Mucosa of stomach (tissue), 1 donor: Measurements from ENCODE around the gene BEX2.
A peak's percentile ranks its signal among the peaks of the same experiment; 100 is the strongest.
"Not testable (repeated sequence)": the region's sequence is repeated elsewhere in the genome, so short reads cannot be mapped to it uniquely, and the experiment has no call there.

Experiments used
- H3K27me3 ChIP-seq: one replicate; pipeline ENCODE4 v1.7.0; 2013; ENCODE audit warnings: mild to moderate bottlenecking, low read length; ENCODE audit not compliant: control insufficient read depth, insufficient read depth
- H3K36me3 ChIP-seq: one replicate; pipeline ENCODE4 v1.7.0; 2013; ENCODE audit warnings: low read length; ENCODE audit not compliant: control insufficient read depth, insufficient read depth
- H3K4me1 ChIP-seq: one replicate; pipeline ENCODE4 v1.7.0; 2013; ENCODE audit warnings: mild to moderate bottlenecking, low read length; ENCODE audit not compliant: control insufficient read depth, insufficient read depth
- H3K4me3 ChIP-seq: one replicate; pipeline ENCODE4 v1.7.0; 2013; ENCODE audit warnings: low read length
- H3K9ac ChIP-seq: one replicate; pipeline ENCODE4 v1.7.0; 2013; ENCODE audit warnings: mild to moderate bottlenecking, low read length, moderate library complexity
- H3K9me3 ChIP-seq: one replicate; pipeline ENCODE4 v1.7.0; 2013; ENCODE audit warnings: mild to moderate bottlenecking, low read length, moderate library complexity; ENCODE audit not compliant: control insufficient read depth
- donor health status: Pancreatic carcinoma.

The BEX2 gene

DNA sequence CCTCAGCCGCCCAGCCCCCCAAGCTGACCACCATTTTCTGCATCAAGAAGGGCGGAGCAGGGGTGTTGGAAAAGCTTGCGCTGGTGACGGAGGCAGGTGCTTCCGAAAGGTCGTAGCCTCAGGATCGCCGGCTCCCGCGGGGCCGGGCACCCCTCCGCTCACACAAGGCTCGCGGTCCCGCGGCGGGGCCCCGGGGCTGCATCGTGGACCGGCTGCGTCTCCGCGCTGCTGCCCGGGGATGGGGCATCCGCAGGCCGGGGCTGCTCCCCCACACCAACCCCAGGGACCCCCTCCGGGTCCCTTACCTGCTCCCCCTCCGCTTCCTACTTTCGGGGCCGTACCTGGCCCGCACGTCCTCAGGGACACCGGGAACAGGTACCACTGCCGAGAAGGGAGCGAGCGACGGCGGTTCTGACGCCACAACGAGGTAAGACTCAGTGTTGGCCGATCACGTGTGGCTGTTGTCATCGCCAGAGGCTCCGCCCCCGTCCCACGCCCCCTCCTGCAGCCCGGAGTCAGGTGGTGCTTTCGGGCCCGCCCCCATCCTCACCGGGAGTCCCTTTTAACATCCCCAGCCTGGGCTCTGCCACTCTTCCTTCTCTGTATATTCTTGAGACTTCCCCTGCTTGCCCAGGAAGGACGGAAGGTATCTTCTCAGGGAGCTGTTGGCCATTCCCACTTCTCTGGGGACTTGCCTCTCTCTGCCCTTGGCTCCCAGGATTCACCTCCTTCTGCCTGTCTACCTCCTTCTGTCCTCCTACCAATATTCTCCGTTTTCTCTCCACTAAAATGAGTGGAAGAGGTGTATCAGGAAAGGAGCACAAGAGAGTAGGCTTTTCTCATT is at the start of gene BEX2:
BEX2 (minus strand) TSS at position 436 of the 844 bp plus-strand sequence. CDS start 1,014 bp downstream, outside the sequence.
- H3K9ac ChIP-seq = peak within 1 kb of the TSS; percentile 65
- H3K9me3 ChIP-seq = no peaks in the 10 kb centered on the region
- no peaks in the 10 kb centered on the region for H3K36me3 ChIP-seq
- no peaks in the 10 kb centered on the region for H3K4me1 ChIP-seq
- no peak within 1 kb of the TSS for H3K4me3 ChIP-seq
- peaks cover 8% of the 10 kb centered on the region for H3K27me3 ChIP-seq

DNA sequence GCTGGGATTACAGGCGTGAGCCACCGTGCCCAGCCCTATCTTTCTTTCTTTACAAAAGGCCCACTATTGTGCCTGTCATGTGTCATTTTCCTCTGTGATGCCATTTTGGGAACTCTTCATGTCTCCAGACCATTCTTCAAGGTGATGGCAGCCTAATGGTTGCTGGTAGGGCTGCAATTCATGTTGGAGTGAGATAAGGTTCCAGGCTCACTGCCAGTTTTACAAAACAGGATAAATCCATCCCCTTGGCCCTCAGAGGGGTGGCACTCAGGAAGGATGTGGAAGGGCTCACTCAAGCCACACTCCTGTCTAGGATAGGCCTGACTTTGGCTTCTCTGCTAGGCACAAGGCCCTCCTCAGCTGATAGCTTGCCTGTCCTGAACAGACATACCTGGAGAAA is 49.3 kb upstream of the BEX2 start:
- Histone ChIP-seq H3K4me3 (no peak overlapping the region), H3K9ac (no peak overlapping the region), H3K36me3 (no peaks in the 10 kb centered on the region), H3K4me1 (peaks cover 6% of the 10 kb centered on the region), H3K9me3 (no peaks in the 10 kb centered on the region), H3K27me3 (no peaks in the 10 kb centered on the region)

DNA sequence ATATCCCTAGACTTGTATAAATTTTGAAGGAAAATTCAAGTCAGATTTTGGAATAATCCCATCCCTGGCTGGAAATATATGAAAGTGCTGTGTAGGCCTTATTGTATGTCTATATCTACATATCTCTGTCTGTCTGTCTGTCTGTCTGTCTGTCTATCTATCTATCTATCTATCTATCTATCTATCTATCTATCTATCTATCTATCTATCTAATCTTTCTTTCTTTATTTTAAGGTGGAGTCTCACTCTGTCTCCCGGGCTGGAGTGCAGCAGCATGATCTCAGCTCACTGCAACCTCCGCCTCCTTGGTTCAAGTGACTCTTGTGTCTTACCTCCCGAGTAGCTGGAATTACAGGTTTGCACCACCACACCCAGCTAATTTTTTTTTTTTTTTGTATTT is 48.8 kb upstream of the BEX2 start:
- H3K4me3 ChIP-seq, H3K9me3 ChIP-seq, H3K36me3 ChIP-seq, H3K9ac ChIP-seq, H3K4me1 ChIP-seq, H3K27me3 ChIP-seq: not testable (repeated sequence)

DNA sequence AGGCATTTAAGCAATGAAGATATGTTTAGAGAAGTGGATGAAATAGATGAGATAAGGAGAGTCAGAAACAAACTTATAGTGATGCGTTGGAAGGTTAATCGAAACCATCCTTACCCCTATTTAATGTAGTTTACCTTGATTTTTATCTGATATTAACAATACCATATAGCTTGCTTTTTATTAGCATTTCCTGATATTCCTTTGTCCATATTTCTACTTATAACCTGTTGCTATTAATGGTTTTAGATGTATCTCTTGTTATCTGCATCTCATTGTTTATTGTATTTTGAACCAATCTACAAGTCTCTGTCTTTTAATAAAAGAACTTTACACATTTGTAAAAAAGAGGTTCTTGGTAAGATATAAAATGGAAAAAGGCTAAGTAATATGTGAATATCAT is 47.1 kb upstream of the BEX2 start:
- Histone ChIP-seq H3K27me3 (no peaks in the 10 kb centered on the region), H3K4me3 (peak overlapping the region; percentile 67), H3K4me1 (peaks cover 6% of the 10 kb centered on the region), H3K9ac (peak overlapping the region; percentile 97), H3K9me3 (no peaks in the 10 kb centered on the region), H3K36me3 (no peaks in the 10 kb centered on the region)

DNA sequence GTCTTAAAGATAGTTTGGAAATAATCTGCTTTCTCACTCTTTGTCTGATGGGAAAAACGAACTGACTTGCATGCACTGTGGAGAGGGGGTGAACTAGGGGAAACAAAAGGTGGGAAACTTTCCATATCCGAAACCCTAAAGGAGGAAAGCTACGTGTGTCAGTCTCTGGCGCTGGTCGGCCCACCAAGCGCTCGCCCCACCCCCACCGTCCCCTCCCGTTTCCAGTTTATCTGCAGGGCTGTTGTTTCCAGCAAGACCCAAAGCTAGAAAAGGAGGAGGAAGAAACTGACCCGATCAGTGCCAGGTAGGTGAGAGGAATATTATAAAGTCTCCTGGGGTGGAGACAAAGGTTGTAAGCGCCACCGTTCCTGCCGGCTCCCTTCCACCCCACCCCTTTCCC is 46.1 kb upstream of the BEX2 start:
- Histone ChIP-seq H3K9ac (peak overlapping the region; percentile 97), H3K27me3 (no peaks in the 10 kb centered on the region), H3K36me3 (no peaks in the 10 kb centered on the region), H3K4me3 (peak overlapping the region; percentile 67), H3K9me3 (no peaks in the 10 kb centered on the region), H3K4me1 (peaks cover 6% of the 10 kb centered on the region)

DNA sequence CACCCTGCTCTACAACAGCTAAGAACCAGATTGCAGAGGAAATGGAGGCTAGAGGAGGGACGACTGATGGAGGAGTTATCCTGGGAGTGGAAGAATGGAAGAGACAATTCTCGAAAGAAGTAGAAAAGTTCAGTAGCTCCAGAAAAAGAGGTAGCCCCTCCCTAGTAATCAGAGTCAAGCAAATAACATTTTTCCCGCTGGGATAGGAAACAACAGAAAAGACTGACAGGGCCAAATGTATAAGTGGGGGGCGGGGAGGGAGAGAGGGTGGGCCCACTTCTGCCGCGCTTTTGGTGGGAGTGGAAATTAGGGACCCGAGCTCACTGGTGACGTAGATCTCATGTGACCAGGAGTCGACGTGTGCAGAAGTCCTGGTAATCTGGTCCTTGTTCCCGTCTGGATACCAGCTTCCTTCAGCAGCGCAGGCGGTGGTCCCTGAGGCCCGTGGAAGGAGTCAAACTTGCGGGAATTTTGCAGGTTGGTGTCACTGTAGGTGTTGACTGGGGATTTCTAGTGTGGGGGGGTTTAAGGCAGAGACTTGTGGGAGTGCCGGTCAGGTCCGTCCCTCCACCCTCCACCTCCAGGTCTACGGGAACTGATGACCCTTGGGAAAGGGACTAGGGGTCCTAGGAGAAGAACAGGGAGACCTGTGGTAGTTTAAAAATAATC is 45.5 kb upstream of the BEX2 start, which contains the start of gene TCEAL9:
TCEAL9 (plus strand) TSS at position 377 of the 669 bp plus-strand sequence. CDS start 1,179 bp downstream, outside the sequence.
- Histone ChIP-seq H3K36me3 (no peaks in the 10 kb centered on the region), H3K27me3 (no peaks in the 10 kb centered on the region), H3K4me1 (peaks cover 6% of the 10 kb centered on the region), H3K9ac (peak within 1 kb of the TSS; percentile 97), H3K4me3 (peak within 1 kb of the TSS; percentile 67), H3K9me3 (no peaks in the 10 kb centered on the region)

DNA sequence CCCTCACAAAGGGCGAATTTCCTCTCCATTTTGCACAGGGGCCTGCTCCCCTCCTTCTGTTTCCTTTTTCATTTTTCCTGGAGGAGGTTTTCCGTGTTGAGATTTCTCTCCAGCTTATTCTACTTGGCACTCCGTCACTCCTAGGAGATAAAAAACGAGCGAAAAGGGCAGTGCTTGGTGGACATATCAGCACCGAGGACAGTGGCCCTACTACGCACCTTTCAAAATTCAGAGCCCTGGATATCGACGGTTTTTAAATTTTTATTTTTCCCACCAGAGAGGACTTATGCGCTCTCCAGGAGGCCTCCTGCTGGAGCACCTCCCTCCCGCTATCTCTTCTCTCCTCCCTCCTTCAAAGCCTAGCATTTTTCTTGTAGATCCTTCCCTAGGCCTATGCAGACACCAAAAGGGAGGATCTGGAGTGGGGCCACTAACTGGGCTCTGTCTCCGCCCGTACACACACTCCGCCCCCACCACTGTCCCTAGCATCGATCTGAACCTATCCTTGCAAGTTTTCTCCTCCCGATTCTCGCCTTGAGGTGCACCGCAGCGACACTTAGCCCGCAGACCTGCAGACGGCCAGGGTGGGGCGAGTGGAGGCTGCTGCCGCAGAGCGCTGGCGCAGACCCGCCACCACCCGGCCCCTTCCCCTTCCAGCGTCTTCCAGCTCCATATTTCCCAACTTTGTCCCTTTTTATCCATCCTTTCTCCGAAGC is 37.0 kb upstream of the BEX2 start:
- Histone ChIP-seq H3K4me3 (no peak overlapping the region), H3K9ac (no peak overlapping the region), H3K4me1 (no peaks in the 10 kb centered on the region), H3K27me3 (no peaks in the 10 kb centered on the region), H3K36me3 (no peaks in the 10 kb centered on the region), H3K9me3 (no peaks in the 10 kb centered on the region)

DNA sequence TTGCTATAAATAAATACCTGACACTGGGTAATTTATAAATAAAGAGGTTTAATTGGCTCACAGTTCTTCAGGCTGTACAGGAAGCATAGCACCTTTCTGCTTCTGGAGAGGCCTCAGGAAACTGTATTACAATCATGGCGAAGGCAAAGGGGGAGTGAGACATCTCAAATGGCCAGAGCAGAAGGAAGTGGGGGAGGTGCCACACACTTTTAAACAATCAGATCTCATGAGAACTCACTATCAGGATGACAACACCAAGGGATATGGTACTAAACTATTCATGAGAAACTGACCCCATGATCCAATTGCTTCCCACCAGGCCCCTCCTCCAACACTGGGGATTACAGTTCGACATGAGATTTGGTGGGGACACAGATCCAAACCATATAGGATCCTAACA is 33.8 kb upstream of the BEX2 start:
- H3K4me1 ChIP-seq = no peaks in the 10 kb centered on the region
- no peak overlapping the region for H3K4me3 ChIP-seq
- H3K9me3 ChIP-seq = no peaks in the 10 kb centered on the region
- H3K27me3 ChIP-seq = no peaks in the 10 kb centered on the region
- no peaks in the 10 kb centered on the region for H3K36me3 ChIP-seq
- H3K9ac ChIP-seq = no peak overlapping the region

DNA sequence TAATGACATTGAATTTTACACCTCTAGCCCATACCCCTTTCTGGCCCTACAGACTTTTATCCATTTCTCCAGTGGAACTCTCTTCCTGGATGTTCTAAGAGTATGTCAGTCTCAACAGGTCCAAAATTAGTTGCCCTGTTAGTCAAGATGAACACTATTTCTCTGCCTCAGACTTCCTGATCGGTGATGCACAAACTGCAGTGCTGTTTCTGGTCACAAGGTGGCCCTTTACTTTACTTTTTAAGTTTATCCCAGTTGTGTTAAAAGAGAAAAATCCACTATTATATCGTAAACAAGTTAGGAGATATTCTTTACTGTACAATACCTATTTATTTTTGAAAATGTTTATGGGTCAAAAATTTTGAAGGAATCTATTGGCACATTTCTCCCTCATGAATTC is 32.3 kb upstream of the BEX2 start:
- Histone ChIP-seq H3K9ac (no peak overlapping the region), H3K27me3 (no peaks in the 10 kb centered on the region), H3K4me3 (no peak overlapping the region), H3K36me3 (no peaks in the 10 kb centered on the region), H3K9me3 (no peaks in the 10 kb centered on the region), H3K4me1 (no peaks in the 10 kb centered on the region)

DNA sequence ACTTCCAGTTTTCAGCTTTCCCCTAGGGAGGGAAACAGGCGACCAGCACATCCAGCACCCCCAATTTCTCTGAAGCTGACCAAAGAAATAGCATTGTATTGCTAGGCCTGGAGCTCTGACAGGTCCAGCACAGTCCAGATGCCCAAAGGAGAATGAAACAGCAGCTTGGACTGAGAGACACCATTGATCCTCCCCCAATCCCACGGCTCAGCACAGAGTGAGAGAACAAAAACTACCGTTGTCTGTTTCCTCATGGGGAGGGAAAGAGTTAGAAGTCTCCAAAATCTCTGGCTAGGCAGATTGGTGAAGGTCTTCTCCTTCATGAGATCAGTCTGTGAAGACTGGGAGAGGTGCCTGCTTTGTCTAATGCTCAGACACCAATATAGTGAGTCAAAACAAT is 27.9 kb upstream of the BEX2 start:
- Histone ChIP-seq H3K27me3 (no peaks in the 10 kb centered on the region), H3K4me1 (no peaks in the 10 kb centered on the region), H3K9ac (no peak overlapping the region), H3K36me3 (no peaks in the 10 kb centered on the region), H3K9me3 (no peaks in the 10 kb centered on the region), H3K4me3 (no peak overlapping the region)

DNA sequence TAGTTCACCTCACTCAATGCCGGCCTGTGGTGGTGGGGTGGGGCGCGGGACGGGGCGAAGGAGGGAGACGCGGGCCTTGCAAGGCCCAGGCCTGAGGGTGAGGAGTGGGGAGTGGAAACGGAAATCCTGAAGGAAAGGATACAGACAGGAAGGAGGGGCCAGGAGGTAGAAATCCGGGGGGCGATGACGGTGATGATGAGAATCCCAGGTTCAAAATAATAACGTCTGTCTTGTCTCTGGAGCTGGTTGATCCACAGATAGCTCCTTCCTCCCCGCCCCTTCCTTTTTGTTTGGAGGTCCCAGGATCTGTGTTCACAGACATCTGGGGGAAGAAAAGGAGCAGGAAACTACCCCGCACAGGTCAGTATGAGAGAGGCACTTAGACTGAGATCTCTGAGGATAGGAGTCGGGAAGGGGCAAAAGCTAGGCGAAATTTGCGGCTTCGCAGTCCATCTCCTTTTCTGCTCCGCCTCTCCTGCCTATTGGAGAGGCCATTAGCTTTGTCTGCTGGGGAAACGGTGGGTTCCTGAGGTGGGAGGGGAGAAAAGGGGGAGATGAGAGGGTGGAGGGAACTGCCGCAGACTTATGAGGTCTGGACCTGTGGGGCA is 20.0 kb upstream of the BEX2 start:
- H3K9me3 ChIP-seq = no peaks in the 10 kb centered on the region
- H3K9ac ChIP-seq = no peak overlapping the region

More for the DNA sequence above, 20.0 kb upstream of the BEX2 start:
- Histone ChIP-seq H3K4me3 (no peak overlapping the region), H3K36me3 (no peaks in the 10 kb centered on the region), H3K27me3 (peaks cover 4% of the 10 kb centered on the region), H3K4me1 (no peaks in the 10 kb centered on the region)
